ENCODE measurements around the gene ATP11C. TPM values are rescaled to one million over a fixed set of nuclear protein-coding genes. Genes with fewer than 3 reads are reported as not detected.
A peak's percentile ranks its signal among the peaks of the same experiment; 100 is the strongest.

The ATP11C gene
- 48.5 TPM for total RNA-seq (ENCODE audit: unreplicated experiment)
- long read RNA-seq, partial matches to known transcripts, result 3 of 5 reads
- long read RNA-seq, other reads (novel, unspliced or antisense), result 2 of 5 reads

DNA sequence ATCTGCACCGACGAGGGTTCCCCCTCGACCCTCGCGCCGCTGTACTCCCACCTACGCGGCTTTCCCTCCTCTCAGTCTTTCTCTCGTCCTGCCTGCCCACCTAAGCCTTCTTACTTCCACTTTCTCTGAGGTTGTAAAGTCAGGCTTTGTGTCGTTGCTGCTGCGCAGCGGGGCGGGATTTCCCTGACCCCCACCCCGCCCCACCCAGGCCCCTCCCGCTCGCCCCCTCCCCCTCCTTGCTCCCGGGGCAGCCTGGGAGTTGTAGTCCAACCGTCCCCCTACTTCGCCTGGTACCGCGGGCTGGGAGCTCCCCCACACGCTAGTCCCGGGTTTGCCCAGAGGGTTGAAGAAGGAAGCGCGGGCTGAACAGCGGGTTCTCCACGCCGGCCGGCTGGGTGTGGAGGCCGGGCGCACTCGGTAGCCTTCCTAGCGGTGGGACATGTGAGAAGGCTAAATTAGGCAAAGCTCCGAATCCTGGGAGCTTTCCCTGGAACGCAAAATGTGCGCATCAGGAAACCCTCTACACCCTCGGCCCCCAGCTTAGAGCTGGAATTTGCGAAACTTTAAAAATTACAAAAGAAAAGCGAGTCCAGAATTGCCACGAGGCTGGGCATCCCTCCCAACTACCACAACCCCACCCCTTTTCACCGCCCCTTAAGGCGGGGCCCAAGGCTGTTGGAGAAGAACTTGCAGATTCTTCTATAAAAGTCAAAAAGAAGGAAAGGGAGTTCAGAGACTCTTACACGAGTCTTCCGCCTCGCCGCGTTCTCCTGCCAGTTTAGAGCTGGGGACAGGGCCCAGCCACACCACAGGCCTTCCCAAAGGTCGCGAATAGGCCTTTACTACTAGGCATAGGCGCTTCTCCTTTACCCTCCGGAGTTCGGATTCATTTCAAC, at the start of gene ATP11C:
TSS of gene ATP11C (minus strand) at position 153 of the 896 bp plus-strand sequence. CDS start 1,011 bp downstream, outside the sequence.
- TF ChIP-seq, protein P1, sequence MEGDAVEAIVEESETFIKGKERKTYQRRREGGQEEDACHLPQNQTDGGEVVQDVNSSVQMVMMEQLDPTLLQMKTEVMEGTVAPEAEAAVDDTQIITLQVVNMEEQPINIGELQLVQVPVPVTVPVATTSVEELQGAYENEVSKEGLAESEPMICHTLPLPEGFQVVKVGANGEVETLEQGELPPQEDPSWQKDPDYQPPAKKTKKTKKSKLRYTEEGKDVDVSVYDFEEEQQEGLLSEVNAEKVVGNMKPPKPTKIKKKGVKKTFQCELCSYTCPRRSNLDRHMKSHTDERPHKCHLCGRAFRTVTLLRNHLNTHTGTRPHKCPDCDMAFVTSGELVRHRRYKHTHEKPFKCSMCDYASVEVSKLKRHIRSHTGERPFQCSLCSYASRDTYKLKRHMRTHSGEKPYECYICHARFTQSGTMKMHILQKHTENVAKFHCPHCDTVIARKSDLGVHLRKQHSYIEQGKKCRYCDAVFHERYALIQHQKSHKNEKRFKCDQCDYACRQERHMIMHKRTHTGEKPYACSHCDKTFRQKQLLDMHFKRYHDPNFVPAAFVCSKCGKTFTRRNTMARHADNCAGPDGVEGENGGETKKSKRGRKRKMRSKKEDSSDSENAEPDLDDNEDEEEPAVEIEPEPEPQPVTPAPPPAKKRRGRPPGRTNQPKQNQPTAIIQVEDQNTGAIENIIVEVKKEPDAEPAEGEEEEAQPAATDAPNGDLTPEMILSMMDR (IDR thresholded peaks at IDR 0.05; ENCODE audit: unreplicated experiment), result no peak
- no peaks in the 10 kb centered on the region for H3K9me3 Mint-ChIP-seq (ENCODE audit: unreplicated experiment)
- peaks cover 15% of the 10 kb centered on the region for H3K4me1 Mint-ChIP-seq (ENCODE audit: unreplicated experiment)
- H3K27me3 Mint-ChIP-seq (ENCODE audit: unreplicated experiment), result no peaks in the 10 kb centered on the region
- peak within 1 kb of the TSS; percentile 92 for H3K4me3 Mint-ChIP-seq (ENCODE audit: unreplicated experiment)
- no peaks in the 10 kb centered on the region for H3K36me3 Mint-ChIP-seq (ENCODE audit: low read depth, unreplicated experiment)
- DNase-seq (ENCODE audit: low spot score), result peak; percentile 74
- no peak within 1 kb of the TSS for H3K27ac Mint-ChIP-seq (ENCODE audit: unreplicated experiment)

DNA sequence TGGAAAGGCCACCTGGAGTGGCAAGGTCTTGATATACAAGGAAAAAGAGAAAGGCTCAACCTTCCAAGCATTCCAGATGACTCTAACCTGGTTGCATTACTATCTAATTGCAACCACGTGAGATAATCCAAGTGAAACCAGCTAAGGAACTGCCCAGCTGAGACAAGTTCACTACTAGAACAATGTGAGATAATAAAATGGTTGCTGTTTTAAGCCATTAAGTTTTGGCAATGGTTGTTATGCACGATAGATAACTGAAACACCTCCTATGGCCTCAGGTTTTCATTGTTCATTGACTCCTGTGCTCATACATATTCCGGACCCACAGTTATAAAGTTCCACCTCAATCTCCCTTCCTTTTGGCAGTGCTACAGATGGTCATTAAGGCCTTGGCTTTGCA, 41.6 kb upstream of the ATP11C start:
- Mint-ChIP-seq H3K4me3 (ENCODE audit: unreplicated experiment) (no peak overlapping the region), H3K36me3 (ENCODE audit: low read depth, unreplicated experiment) (no peaks in the 10 kb centered on the region), H3K27ac (ENCODE audit: unreplicated experiment) (no peak overlapping the region), H3K9me3 (ENCODE audit: unreplicated experiment) (no peaks in the 10 kb centered on the region), H3K27me3 (ENCODE audit: unreplicated experiment) (no peaks in the 10 kb centered on the region), H3K4me1 (ENCODE audit: unreplicated experiment) (no peaks in the 10 kb centered on the region)
- TF ChIP-seq, protein P1 (IDR thresholded peaks at IDR 0.05; ENCODE audit: unreplicated experiment), result no peak
- DNase-seq (ENCODE audit: low spot score), result no peak

DNA sequence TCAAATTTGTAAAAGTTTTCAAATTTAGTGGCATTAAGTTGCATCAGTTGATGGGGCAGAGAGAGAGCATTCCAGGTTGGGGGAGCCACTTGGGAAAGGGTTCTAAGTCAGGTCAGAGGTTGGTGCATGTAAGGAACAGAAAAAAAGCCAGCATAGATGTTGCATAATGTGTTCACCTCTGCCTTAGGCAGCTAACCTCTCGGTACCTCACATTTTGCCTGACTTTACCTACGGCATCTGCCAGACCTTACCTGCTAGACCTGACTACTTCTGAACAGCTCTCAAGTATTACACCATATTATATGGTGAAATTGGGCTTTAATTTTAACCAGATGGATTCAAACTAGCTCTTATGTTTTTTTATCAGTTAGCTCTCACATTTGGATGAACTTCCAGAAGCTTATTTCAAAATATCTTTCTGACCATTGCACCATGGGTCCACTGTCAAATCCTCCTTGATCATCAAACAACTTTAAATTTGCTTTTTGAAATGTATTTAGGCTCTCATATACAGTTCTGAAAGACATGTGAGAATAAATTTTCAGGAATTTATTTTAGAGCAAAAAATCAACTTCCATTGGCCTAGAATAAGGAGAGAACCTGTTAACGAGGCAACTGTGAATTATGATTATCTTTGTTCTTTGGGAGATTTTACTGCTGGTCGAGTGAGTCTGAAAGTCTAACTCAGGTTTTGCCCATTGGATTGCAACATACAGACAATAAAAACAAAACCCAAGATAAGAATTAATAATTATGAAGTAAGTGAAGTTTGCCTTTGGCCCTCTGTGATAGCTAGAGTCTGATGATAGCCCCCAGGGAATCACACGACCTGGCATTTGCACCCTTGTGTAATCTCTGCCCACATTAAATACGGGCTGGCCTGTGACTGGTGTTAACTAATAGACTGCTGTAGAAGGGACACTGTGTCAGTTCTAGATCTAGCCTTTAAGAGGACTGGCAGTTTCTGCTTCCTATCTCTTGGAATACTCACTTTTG, 40.1 kb upstream of the ATP11C start:
- no peak overlapping the region for H3K27ac Mint-ChIP-seq (ENCODE audit: unreplicated experiment)
- DNase-seq (ENCODE audit: low spot score), result no peak
- TF ChIP-seq, protein P1 (IDR thresholded peaks at IDR 0.05; ENCODE audit: unreplicated experiment), result no peak
- no peaks in the 10 kb centered on the region for H3K36me3 Mint-ChIP-seq (ENCODE audit: low read depth, unreplicated experiment)
- no peak overlapping the region for H3K4me3 Mint-ChIP-seq (ENCODE audit: unreplicated experiment)
- H3K4me1 Mint-ChIP-seq (ENCODE audit: unreplicated experiment), result no peaks in the 10 kb centered on the region
- H3K27me3 Mint-ChIP-seq (ENCODE audit: unreplicated experiment), result peaks cover 1% of the 10 kb centered on the region
- no peaks in the 10 kb centered on the region for H3K9me3 Mint-ChIP-seq (ENCODE audit: unreplicated experiment)

DNA sequence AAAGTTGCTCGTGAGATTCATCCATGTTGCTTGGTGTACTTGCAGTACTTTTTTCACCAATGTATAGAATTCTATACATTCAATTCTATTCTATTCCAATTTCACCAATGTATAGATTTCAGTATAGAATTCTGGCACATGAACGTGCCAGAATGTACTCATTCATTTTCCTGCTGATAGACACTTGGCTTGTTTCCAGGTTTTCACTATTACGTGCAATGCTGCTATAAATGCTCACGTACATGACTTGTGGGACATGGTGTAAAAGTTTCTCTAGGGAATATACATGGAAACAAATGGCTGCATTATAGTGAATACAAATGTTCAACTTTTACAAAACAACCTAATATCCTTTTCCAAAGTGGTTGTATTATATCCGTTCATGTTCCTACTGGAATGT, 39.3 kb upstream of the ATP11C start:
- no peaks in the 10 kb centered on the region for H3K9me3 Mint-ChIP-seq (ENCODE audit: unreplicated experiment)
- TF ChIP-seq, protein P1 (IDR thresholded peaks at IDR 0.05; ENCODE audit: unreplicated experiment), result no peak
- no peak overlapping the region for H3K27ac Mint-ChIP-seq (ENCODE audit: unreplicated experiment)
- DNase-seq (ENCODE audit: low spot score), result no peak
- no peak overlapping the region for H3K4me3 Mint-ChIP-seq (ENCODE audit: unreplicated experiment)
- H3K4me1 Mint-ChIP-seq (ENCODE audit: unreplicated experiment), result no peaks in the 10 kb centered on the region
- H3K27me3 Mint-ChIP-seq (ENCODE audit: unreplicated experiment), result peaks cover 1% of the 10 kb centered on the region
- H3K36me3 Mint-ChIP-seq (ENCODE audit: low read depth, unreplicated experiment), result no peaks in the 10 kb centered on the region
